ENCODE data around the gene PDLIM4.

PDLIM4 gene

GRCh38 chr5:132319975-132320374 lies 62.5 kb downstream of the PDLIM4 start:
- no peaks in the 10 kb centered on the region for H3K4me1 ChIP-seq (ENCODE audit: control insufficient read depth in 1 of 2, insufficient read depth in 1 of 2, low read depth in 1 of 2, low read length in 1 of 2)
- no peaks in the 10 kb centered on the region for H3K27me3 ChIP-seq
- no peak overlapping the region for H3K27ac ChIP-seq
- H3K9me3 ChIP-seq = no peaks in the 10 kb centered on the region
- H3K4me3 ChIP-seq (ENCODE audit: low read depth in 1 of 2, low read length in 1 of 2) = no peak overlapping the region
- no peak for TF ChIP-seq CTCF (IDR thresholded peaks at IDR 0.05)
- H3K36me3 ChIP-seq = peaks cover 83% of the 10 kb centered on the region

- no peak overlapping the region for H3K4me3 ChIP-seq (ENCODE audit: low read depth in 1 of 2, low read length in 1 of 2)
- no peak for TF ChIP-seq CTCF (IDR thresholded peaks at IDR 0.05)
- no peaks in the 10 kb centered on the region for H3K9me3 ChIP-seq
- no peak overlapping the region for H3K27ac ChIP-seq
- H3K27me3 ChIP-seq = no peaks in the 10 kb centered on the region
- no peaks in the 10 kb centered on the region for H3K4me1 ChIP-seq (ENCODE audit: control insufficient read depth in 1 of 2, insufficient read depth in 1 of 2, low read depth in 1 of 2, low read length in 1 of 2)
- peaks cover 82% of the 10 kb centered on the region for H3K36me3 ChIP-seq
Measured at GRCh38 chr5:132321109-132321721, 63.7 kb downstream of the PDLIM4 start.

- H3K27ac ChIP-seq = no peak overlapping the region
- no peak for TF ChIP-seq CTCF (IDR thresholded peaks at IDR 0.05)
- no peak overlapping the region for H3K4me3 ChIP-seq (ENCODE audit: low read depth in 1 of 2, low read length in 1 of 2)
- H3K4me1 ChIP-seq (ENCODE audit: control insufficient read depth in 1 of 2, insufficient read depth in 1 of 2, low read depth in 1 of 2, low read length in 1 of 2) = no peaks in the 10 kb centered on the region
- no peaks in the 10 kb centered on the region for H3K9me3 ChIP-seq
- H3K36me3 ChIP-seq = peaks cover 78% of the 10 kb centered on the region
- no peaks in the 10 kb centered on the region for H3K27me3 ChIP-seq
Measured at GRCh38 chr5:132322266-132322665, 64.8 kb downstream of the PDLIM4 start.

Data from neutrophil (primary cell).